ENCODE results near the gene TIMM8A.

DNA sequence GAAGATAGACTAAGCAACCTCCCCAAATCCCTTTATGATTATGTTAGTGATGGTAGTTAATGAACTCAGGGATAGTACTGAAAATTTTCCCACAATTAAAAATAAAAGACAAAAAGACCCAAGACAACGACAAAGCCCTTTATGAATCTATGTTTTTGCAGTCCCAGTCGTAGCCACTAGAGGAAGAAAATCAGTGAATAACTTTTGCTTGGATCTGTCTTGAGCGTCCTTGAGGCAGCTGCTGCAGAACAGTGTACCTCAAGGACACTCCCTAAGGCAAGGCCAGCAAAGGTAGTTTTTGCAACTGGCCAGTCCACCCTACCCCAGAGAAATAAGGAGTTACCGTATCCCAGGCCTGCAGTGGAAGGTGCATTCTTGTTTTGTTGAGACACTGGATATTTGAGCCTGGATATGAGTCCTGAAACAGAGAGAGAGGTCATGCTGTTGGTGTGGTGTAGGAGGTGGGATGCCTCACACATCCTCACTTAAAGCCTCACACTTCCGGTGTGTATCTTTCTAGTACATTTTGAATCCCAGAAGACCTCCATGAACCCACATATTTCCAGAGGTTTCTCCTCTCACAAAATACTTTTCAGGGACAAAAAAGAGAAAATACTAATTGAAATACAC is 8.7 kb upstream of the TIMM8A start:
- TF ChIP-seq POLR2A (IDR thresholded peaks at IDR 0.05) (no peak), POLR2AphosphoS5 (IDR thresholded peaks at IDR 0.05) (no peak)
- TF ChIP-seq, protein P1, sequence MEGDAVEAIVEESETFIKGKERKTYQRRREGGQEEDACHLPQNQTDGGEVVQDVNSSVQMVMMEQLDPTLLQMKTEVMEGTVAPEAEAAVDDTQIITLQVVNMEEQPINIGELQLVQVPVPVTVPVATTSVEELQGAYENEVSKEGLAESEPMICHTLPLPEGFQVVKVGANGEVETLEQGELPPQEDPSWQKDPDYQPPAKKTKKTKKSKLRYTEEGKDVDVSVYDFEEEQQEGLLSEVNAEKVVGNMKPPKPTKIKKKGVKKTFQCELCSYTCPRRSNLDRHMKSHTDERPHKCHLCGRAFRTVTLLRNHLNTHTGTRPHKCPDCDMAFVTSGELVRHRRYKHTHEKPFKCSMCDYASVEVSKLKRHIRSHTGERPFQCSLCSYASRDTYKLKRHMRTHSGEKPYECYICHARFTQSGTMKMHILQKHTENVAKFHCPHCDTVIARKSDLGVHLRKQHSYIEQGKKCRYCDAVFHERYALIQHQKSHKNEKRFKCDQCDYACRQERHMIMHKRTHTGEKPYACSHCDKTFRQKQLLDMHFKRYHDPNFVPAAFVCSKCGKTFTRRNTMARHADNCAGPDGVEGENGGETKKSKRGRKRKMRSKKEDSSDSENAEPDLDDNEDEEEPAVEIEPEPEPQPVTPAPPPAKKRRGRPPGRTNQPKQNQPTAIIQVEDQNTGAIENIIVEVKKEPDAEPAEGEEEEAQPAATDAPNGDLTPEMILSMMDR (IDR thresholded peaks at IDR 0.05): no peak

All from prostate gland (tissue), 2 donors.